PC-3 (cell line): ENCODE measurements around the gene TPH2.

Experiments
- EZH2 ChIP-seq: fragments of 300-600 bp; sonication (generic); IDR thresholded peaks from one replicate; pipeline ENCODE4 v1.6.1; 2017; ENCODE audit warnings: antibody characterized with exemption, mild to moderate bottlenecking, low read length; ENCODE audit not compliant: unreplicated experiment
- EZH2phosphoT487 ChIP-seq: fragments of 300-600 bp; sonication (generic); IDR thresholded peaks from 2 replicates; pipeline ENCODE4 v1.6.1; 2018; ENCODE audit warnings: mild to moderate bottlenecking, antibody characterized with exemption, low read length, borderline replicate concordance
- TF ChIP-seq, protein P1 (sequence below): fragments of 300-600 bp; sonication (generic); conservative IDR thresholded peaks from 2 replicates; pipeline ENCODE4 v1.5.1; 2017; ENCODE audit warnings: antibody characterized with exemption, low read depth, mild to moderate bottlenecking, low read length

DNA sequence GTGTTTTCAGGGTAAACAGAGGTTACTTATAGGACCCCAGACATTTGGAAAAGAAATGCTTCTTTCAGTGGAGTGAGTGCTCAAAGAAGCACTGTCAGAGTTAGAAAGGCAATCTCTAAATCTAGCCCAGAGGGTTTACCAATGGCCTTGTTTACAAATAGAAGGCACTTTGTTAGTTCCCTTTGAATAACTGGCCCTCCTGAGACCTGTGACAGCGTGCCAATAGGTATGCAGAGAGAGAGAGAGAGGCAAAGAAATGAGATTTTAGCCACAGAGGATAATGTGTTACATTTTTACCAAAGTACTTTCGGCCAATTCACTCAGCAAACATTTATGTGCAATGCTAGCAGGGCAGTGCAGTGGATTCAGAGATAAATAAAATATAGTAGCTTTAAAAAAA lies 41.9 kb downstream of the TPH2 start:
- TF ChIP-seq, protein P1, sequence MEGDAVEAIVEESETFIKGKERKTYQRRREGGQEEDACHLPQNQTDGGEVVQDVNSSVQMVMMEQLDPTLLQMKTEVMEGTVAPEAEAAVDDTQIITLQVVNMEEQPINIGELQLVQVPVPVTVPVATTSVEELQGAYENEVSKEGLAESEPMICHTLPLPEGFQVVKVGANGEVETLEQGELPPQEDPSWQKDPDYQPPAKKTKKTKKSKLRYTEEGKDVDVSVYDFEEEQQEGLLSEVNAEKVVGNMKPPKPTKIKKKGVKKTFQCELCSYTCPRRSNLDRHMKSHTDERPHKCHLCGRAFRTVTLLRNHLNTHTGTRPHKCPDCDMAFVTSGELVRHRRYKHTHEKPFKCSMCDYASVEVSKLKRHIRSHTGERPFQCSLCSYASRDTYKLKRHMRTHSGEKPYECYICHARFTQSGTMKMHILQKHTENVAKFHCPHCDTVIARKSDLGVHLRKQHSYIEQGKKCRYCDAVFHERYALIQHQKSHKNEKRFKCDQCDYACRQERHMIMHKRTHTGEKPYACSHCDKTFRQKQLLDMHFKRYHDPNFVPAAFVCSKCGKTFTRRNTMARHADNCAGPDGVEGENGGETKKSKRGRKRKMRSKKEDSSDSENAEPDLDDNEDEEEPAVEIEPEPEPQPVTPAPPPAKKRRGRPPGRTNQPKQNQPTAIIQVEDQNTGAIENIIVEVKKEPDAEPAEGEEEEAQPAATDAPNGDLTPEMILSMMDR, result no peak
- TF ChIP-seq EZH2phosphoT487, result no peak
- TF ChIP-seq EZH2, result no peak
